GM12878 (cell line): ENCODE results near the gene INVS.

Experiments
- ATF2 ChIP-seq: IDR thresholded peaks from 2 replicates; pipeline ENCODE4 v1.6.1; 2012; ENCODE audit warnings: low read length, inconsistent platforms
- ATF3 ChIP-seq: IDR thresholded peaks from 2 replicates; pipeline ENCODE4 v1.6.1; 2011; ENCODE audit warnings: low read depth, mild to moderate bottlenecking, low read length, moderate library complexity, borderline replicate concordance; ENCODE audit errors: extremely low read depth
- CREM ChIP-seq: IDR thresholded peaks from 2 replicates; pipeline ENCODE4 v1.6.1; 2014; ENCODE audit warnings: antibody characterized with exemption, low read depth
- CTCF ChIP-seq, 3 experiments: IDR thresholded peaks in 2 of 3; conservative IDR thresholded peaks in 1 of 3; 2 replicates each; pipeline ENCODE4 v1.5.1; 2011; ENCODE audit warnings: low read depth in 3 of 3, low read length in 3 of 3, mild to moderate bottlenecking in 3 of 3, control low read depth in 2 of 3, moderate library complexity in 2 of 3, inconsistent platforms in 1 of 3, mixed read lengths in 1 of 3; ENCODE audit not compliant: control insufficient read depth in 2 of 3, insufficient read depth in 1 of 3; ENCODE audit errors: extremely low read depth in 1 of 3
- EGR1 ChIP-seq, 2 experiments: IDR thresholded peaks; 1 replicate in 1 of 2; 2 replicates in 1 of 2; pipeline ENCODE4 v1.6.1; 2011 to 2012; ENCODE audit warnings: low read depth in 2 of 2, low read length in 2 of 2, borderline replicate concordance in 1 of 2, mild to moderate bottlenecking in 1 of 2, moderate library complexity in 1 of 2
- EP300 ChIP-seq, 2 experiments: fragments of 150-350 bp in 1 of 2; IDR thresholded peaks; 2 replicates each; pipeline ENCODE4 v1.6.1; 2011 to 2012; ENCODE audit warnings: low read depth in 2 of 2, low read length in 2 of 2, borderline replicate concordance in 1 of 2, improper control_type of control experiment in 1 of 2, inconsistent platforms in 1 of 2; ENCODE audit not compliant: control insufficient read depth in 1 of 2
- NFIC ChIP-seq: IDR thresholded peaks from 2 replicates; pipeline ENCODE4 v1.6.1; 2012; ENCODE audit warnings: low read depth, mild to moderate bottlenecking, inconsistent platforms, low read length, moderate library complexity
- RFX5 ChIP-seq: IDR thresholded peaks from 2 replicates; pipeline ENCODE4 v1.6.1; 2011; ENCODE audit warnings: low read depth, low read length, improper control_type of control experiment
- SP1 ChIP-seq: IDR thresholded peaks from one replicate; pipeline ENCODE4 v1.6.1; 2011; ENCODE audit warnings: low read depth, low read length
- SREBF2 ChIP-seq: IDR thresholded peaks from 2 replicates; pipeline ENCODE4 v1.6.1; 2012; ENCODE audit warnings: mild to moderate bottlenecking, low read length
- ZNF24 ChIP-seq: fragments of 450-650 bp; IDR thresholded peaks from 2 replicates; pipeline ENCODE4 v1.6.1; 2017; ENCODE audit warnings: antibody characterized with exemption, mild to moderate bottlenecking

GRCh38 chr9:100268271-100268670 is 169.2 kb downstream of the INVS start:
- TF ChIP-seq ATF3, result no peak
- no peak for TF ChIP-seq SP1
- no peak for TF ChIP-seq CTCF (IDR thresholded peaks at IDR 0.05 in 2 of 3, conservative IDR thresholded peaks at IDR 0.05 in 1 of 3; ENCODE audit: control insufficient read depth in 2 of 3, extremely low read depth in 1 of 3, insufficient read depth in 1 of 3, low read depth in 3 of 3, low read length in 3 of 3)
- no peak for TF ChIP-seq NFIC
- TF ChIP-seq ZNF24, result no peak
- TF ChIP-seq SREBF2, result no peak
- no peak for TF ChIP-seq EGR1 (IDR thresholded peaks at IDR 0.05; ENCODE audit: borderline replicate concordance in 1 of 2, low read depth in 2 of 2, low read length in 2 of 2)
- TF ChIP-seq ATF2, result no peak
- no peak for TF ChIP-seq EP300 (IDR thresholded peaks at IDR 0.05; ENCODE audit: borderline replicate concordance in 1 of 2, control insufficient read depth in 1 of 2, low read depth in 2 of 2, low read length in 2 of 2)
- TF ChIP-seq CREM, result no peak
- no peak for TF ChIP-seq RFX5
